WTC11 (cell line): ENCODE measurements around the gene IGFBP5. TPM values are rescaled to one million over a fixed set of nuclear protein-coding genes. Genes with fewer than 3 reads are reported as not detected.
A peak's percentile ranks its signal among the peaks of the same experiment; 100 is the strongest.

Experiments used
- ATAC-seq: fragments of 200-7000 bp; cut with Tn5 transposase; 2 replicates; pipeline ENCODE4 v1.10.0; 2021; ENCODE audit warnings: mild to moderate bottlenecking, moderate library complexity
- CTCF ChIA-PET: fragments of 300-600 bp; sonication (Branson Sonifier 250); formaldehyde crosslinking; loops from one replicate; lab custom pipeline; 2021; ENCODE audit warnings: antibody characterized with exemption; lab: Charles Lee
- POLR2A ChIA-PET: fragments of 350-600 bp; sonication (Branson Sonifier 250); formaldehyde crosslinking; loops from one replicate; lab custom pipeline; 2021; ENCODE audit warnings: antibody characterized with exemption; lab: Charles Lee
- DNase-seq: peaks from one replicate; pipeline ENCODE4 v3.0.0; 2021; ENCODE audit warnings: low spot score
- H3K27ac Mint-ChIP-seq: 2 replicates; pipeline ENCODE4 v1.8.0; 2021; ENCODE audit warnings: mixed read lengths
- H3K27me3 Mint-ChIP-seq: 2 replicates; pipeline ENCODE4 v1.8.0; 2021; ENCODE audit warnings: low read depth, mild to moderate bottlenecking, moderate library complexity, mixed read lengths
- H3K36me3 Mint-ChIP-seq: 2 replicates; pipeline ENCODE4 v1.8.0; 2021; ENCODE audit warnings: mixed read lengths
- H3K4me1 Mint-ChIP-seq: 2 replicates; pipeline ENCODE4 v1.8.0; 2022; ENCODE audit warnings: mixed read lengths
- H3K4me3 Mint-ChIP-seq: 2 replicates; pipeline ENCODE4 v1.8.0; 2021; ENCODE audit warnings: mild to moderate bottlenecking, moderate library complexity, mixed read lengths
- H3K9me3 Mint-ChIP-seq: 2 replicates; pipeline ENCODE4 v1.8.0; 2021; ENCODE audit warnings: mixed read lengths
- CREB1 ChIP-seq: sonication (generic); formaldehyde crosslinking; IDR thresholded peaks from 2 replicates; pipeline ENCODE4 v1.8.0; 2023; ENCODE audit warnings: mild to moderate bottlenecking, missing genetic modification reagents
- FOXP1 ChIP-seq: sonication (generic); formaldehyde crosslinking; IDR thresholded peaks from 2 replicates; pipeline ENCODE4 v1.8.0; 2022; ENCODE audit warnings: missing genetic modification reagents, mild to moderate bottlenecking, moderate library complexity, borderline replicate concordance
- GRHL2 ChIP-seq: fragments of 250-450 bp; sonication (Bioruptor Pico); IDR thresholded peaks from 2 replicates; pipeline ENCODE4 v1.8.0; 2022; ENCODE audit warnings: mild to moderate bottlenecking, moderate library complexity; ENCODE audit not compliant: insufficient replicate concordance, severe bottlenecking
- JUN ChIP-seq: sonication (generic); formaldehyde crosslinking; IDR thresholded peaks from 2 replicates; pipeline ENCODE4 v1.8.0; 2023; ENCODE audit warnings: mild to moderate bottlenecking, missing genetic modification reagents
- MXD4 ChIP-seq: fragments of 250-450 bp; sonication (Bioruptor Pico); IDR thresholded peaks from 2 replicates; pipeline ENCODE4 v1.8.0; 2021; ENCODE audit warnings: mild to moderate bottlenecking, moderate library complexity, borderline replicate concordance
- NFYB ChIP-seq: sonication (generic); formaldehyde crosslinking; conservative IDR thresholded peaks from 2 replicates; pipeline ENCODE4 v1.8.0; 2022; ENCODE audit warnings: low read depth, missing genetic modification reagents
- NR1H2 ChIP-seq: sonication (generic); formaldehyde crosslinking; IDR thresholded peaks from 2 replicates; pipeline ENCODE4 v1.9.0; 2021; ENCODE audit warnings: mild to moderate bottlenecking, moderate library complexity, missing genetic modification reagents
- TCF7 ChIP-seq: sonication (generic); formaldehyde crosslinking; IDR thresholded peaks from 2 replicates; pipeline ENCODE4 v1.8.0; 2022; ENCODE audit warnings: mild to moderate bottlenecking, low read depth, missing genetic modification reagents, moderate library complexity
- TEAD1 ChIP-seq: sonication (generic); formaldehyde crosslinking; IDR thresholded peaks from 2 replicates; pipeline ENCODE4 v1.8.0; 2022; ENCODE audit warnings: mild to moderate bottlenecking, missing genetic modification reagents
- TEAD4 ChIP-seq: sonication (generic); formaldehyde crosslinking; IDR thresholded peaks from 2 replicates; pipeline ENCODE4 v1.8.0; 2022; ENCODE audit warnings: mild to moderate bottlenecking, missing genetic modification reagents
- total RNA-seq: library from RNA; stranded (reverse); gene quantifications from 3 replicates; pipeline ENCODE4 v1.2.3, GENCODE V29; 2021
- TF ChIP-seq, protein P1 (sequence below): fragments of 250-450 bp; sonication (Bioruptor Pico); IDR thresholded peaks from 2 replicates; pipeline ENCODE4 v1.8.0; 2021; ENCODE audit warnings: mild to moderate bottlenecking
- TF ChIP-seq, protein P2 (sequence below): sonication (generic); formaldehyde crosslinking; IDR thresholded peaks from 2 replicates; pipeline ENCODE4 v1.8.1; 2022; ENCODE audit warnings: mild to moderate bottlenecking, moderate library complexity, missing genetic modification reagents
- TF ChIP-seq, protein P3 (sequence below): fragments of 250-450 bp; sonication (Bioruptor Pico); IDR thresholded peaks from 2 replicates; pipeline ENCODE4 v1.9.0; 2021; ENCODE audit warnings: moderate library complexity, mild to moderate bottlenecking, inconsistent platforms, borderline replicate concordance
- TF ChIP-seq, protein P4 (sequence below): sonication (generic); formaldehyde crosslinking; IDR thresholded peaks from 2 replicates; pipeline ENCODE4 v1.8.1; 2022; ENCODE audit warnings: low read depth, mild to moderate bottlenecking, moderate library complexity, missing genetic modification reagents, borderline replicate concordance
- TF ChIP-seq, protein P5 (sequence below): sonication (generic); formaldehyde crosslinking; IDR thresholded peaks from 2 replicates; pipeline ENCODE4 v1.8.1; 2022; ENCODE audit warnings: missing genetic modification reagents, borderline replicate concordance
- TF ChIP-seq, protein P6 (sequence below): sonication (generic); formaldehyde crosslinking; IDR thresholded peaks from 2 replicates; pipeline ENCODE4 v1.8.1; 2023; ENCODE audit warnings: mild to moderate bottlenecking, missing genetic modification reagents, borderline replicate concordance

IGFBP5 gene
- total RNA-seq, 1 experiment from 2014 or later: 5.3 TPM

DNA sequence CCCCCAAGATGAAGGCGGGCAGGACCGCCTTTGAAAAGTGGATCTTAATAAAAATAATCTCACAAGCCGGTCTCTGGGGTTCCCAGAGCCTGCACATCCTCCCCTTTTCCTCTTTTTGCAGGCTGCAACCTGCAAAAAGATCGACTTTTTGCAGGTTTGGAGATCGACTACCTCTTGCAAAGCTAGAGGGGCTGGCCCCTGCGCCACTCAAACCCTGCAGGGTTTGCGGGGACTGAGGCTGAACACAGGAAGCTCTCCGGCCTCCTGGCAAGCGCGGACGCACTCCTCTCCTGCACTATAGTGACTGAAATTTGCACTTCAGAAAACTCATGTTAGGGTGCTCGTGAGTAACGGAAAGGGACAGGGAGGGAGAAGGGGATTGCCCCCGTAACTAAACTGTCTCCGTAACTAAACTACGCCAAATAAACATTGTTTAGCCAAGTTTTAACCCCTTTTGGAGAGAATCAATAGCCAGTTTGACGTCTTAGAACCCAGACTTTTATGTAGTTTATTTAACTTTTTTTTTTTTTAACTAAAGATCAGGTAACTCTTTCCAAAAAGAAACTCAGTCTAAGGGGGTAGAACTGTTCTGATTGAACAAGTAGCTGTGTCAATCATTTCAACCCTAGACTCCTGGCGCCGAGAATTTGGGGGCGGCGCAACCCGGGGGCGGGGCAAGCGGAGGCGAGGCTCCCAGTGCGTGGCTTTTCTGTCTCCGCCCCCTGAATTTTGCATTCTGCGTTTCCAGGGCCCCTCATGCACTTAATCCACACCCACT, 2.5 kb downstream of the IGFBP5 start:
- ATAC-seq: peak; percentile 6; the same call in 1 of the 2 replicates
- peak overlapping the region; percentile 34 for H3K27ac Mint-ChIP-seq
- ChIA-PET CTCF (interaction anchor here (0.6 to 2.3 kb wide), 10 partner anchors 10 to 958 kb away, joined by 3 to 23 read pairs (median 6); no protein-coding TSS in a partner anchor), POLR2A (no interaction called here)
- no peaks in the 10 kb centered on the region for H3K36me3 Mint-ChIP-seq
- H3K9me3 Mint-ChIP-seq: no peaks in the 10 kb centered on the region
- peaks cover 53% of the 10 kb centered on the region for H3K4me1 Mint-ChIP-seq
- peak; percentile 84 for DNase-seq
- H3K27me3 Mint-ChIP-seq: peaks cover 51% of the 10 kb centered on the region
- H3K4me3 Mint-ChIP-seq: peak overlapping the region; percentile 79
- TF ChIP-seq JUN (CRISPR knock-in tag): no peak
- TF ChIP-seq, protein P1, sequence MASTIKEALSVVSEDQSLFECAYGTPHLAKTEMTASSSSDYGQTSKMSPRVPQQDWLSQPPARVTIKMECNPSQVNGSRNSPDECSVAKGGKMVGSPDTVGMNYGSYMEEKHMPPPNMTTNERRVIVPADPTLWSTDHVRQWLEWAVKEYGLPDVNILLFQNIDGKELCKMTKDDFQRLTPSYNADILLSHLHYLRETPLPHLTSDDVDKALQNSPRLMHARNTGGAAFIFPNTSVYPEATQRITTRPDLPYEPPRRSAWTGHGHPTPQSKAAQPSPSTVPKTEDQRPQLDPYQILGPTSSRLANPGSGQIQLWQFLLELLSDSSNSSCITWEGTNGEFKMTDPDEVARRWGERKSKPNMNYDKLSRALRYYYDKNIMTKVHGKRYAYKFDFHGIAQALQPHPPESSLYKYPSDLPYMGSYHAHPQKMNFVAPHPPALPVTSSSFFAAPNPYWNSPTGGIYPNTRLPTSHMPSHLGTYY (CRISPR knock-in tag): no peak
- TF ChIP-seq TEAD4: no peak
- no peak for TF ChIP-seq FOXP1
- TF ChIP-seq, protein P2, sequence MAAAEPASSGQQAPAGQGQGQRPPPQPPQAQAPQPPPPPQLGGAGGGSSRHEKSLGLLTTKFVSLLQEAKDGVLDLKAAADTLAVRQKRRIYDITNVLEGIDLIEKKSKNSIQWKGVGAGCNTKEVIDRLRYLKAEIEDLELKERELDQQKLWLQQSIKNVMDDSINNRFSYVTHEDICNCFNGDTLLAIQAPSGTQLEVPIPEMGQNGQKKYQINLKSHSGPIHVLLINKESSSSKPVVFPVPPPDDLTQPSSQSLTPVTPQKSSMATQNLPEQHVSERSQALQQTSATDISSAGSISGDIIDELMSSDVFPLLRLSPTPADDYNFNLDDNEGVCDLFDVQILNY (CRISPR knock-in tag): 0 out of 2 replicates have a peak, but pooled peaks have one; percentile 27

DNA sequence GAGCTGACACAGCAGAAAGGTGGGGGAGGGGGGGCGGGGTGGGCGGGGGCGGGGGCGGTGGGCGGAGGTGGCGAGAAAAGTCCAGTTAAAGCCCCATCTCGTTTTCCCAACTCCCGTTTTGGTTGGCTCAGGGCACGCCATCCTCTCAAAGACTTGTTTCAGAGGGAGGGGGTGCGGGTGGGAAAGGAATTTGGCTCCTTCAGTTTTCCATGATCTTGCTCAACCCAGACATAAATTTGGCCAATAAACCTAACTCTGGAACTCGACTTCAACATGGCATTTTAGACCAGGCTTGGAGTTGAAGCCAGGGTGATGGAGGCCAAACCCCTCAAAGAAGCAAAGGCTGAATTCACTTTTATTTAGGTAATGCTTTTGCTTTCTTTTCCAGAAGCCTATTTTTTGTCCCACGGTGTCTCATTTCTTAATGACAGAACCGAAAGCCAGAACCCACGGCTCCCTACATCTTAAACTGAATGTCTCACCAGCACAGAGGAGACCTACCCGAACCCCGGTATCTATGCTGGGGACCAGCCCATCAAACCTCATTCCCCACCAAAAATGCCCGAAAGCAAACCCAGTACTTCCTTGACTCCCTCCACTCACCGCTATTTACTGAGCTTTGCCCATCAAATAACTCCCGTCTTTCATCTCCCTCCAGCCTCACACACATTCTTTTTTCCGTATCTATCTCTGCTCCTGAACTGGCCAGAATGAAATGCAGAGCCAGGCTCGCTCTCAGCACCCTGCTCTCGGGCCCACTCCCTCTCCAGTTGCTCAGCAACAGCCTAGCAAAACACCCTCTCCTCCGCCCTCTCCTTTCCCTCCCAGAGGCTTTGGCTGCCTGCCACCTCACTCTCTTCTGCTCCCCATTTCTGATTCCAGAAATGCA, 4.3 kb downstream of the IGFBP5 start:
- no peaks in the 10 kb centered on the region for H3K36me3 Mint-ChIP-seq
- H3K27ac Mint-ChIP-seq: no peak overlapping the region; the same call in 1 of the 2 replicates
- peak overlapping the region; percentile 61 for H3K4me3 Mint-ChIP-seq
- H3K9me3 Mint-ChIP-seq: no peaks in the 10 kb centered on the region
- peaks cover 45% of the 10 kb centered on the region for H3K27me3 Mint-ChIP-seq
- ATAC-seq: peak; percentile 6
- peaks cover 43% of the 10 kb centered on the region for H3K4me1 Mint-ChIP-seq
- CTCF ChIA-PET: interaction anchor here (0.6 to 0.7 kb wide), 4 partner anchors 164 to 1377 kb away, joined by 3 to 4 read pairs (median 3); no protein-coding TSS in a partner anchor
- peak; percentile 57 for DNase-seq
- POLR2A ChIA-PET: interaction anchor here (0.6 to 0.7 kb wide), 4 partner anchors 80 to 405 kb away, joined by 4 to 6 read pairs (median 4); no protein-coding TSS in a partner anchor
- no peak for TF ChIP-seq CREB1 (CRISPR knock-in tag)
- TF ChIP-seq TEAD1 (CRISPR knock-in tag): no peak
- TF ChIP-seq MXD4 (CRISPR knock-in tag): no peak
- no peak for TF ChIP-seq NFYB (CRISPR knock-in tag)
- TF ChIP-seq, protein P3, sequence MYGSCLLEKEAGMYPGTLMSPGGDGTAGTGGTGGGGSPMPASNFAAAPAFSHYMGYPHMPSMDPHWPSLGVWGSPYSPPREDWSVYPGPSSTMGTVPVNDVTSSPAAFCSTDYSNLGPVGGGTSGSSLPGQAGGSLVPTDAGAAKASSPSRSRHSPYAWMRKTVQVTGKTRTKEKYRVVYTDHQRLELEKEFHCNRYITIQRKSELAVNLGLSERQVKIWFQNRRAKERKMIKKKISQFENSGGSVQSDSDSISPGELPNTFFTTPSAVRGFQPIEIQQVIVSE (CRISPR knock-in tag): no peak
- TF ChIP-seq, protein P4, sequence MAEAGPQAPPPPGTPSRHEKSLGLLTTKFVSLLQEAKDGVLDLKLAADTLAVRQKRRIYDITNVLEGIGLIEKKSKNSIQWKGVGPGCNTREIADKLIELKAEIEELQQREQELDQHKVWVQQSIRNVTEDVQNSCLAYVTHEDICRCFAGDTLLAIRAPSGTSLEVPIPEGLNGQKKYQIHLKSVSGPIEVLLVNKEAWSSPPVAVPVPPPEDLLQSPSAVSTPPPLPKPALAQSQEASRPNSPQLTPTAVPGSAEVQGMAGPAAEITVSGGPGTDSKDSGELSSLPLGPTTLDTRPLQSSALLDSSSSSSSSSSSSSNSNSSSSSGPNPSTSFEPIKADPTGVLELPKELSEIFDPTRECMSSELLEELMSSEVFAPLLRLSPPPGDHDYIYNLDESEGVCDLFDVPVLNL (CRISPR knock-in tag): no peak
- TF ChIP-seq, protein P5, sequence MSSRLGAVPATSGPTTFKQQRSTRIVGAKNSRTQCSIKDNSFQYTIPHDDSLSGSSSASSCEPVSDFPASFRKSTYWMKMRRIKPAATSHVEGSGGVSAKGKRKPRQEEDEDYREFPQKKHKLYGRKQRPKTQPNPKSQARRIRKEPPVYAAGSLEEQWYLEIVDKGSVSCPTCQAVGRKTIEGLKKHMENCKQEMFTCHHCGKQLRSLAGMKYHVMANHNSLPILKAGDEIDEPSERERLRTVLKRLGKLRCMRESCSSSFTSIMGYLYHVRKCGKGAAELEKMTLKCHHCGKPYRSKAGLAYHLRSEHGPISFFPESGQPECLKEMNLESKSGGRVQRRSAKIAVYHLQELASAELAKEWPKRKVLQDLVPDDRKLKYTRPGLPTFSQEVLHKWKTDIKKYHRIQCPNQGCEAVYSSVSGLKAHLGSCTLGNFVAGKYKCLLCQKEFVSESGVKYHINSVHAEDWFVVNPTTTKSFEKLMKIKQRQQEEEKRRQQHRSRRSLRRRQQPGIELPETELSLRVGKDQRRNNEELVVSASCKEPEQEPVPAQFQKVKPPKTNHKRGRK (CRISPR knock-in tag): no peak
- no peak for TF ChIP-seq TCF7 (CRISPR knock-in tag)
- TF ChIP-seq GRHL2 (CRISPR knock-in tag): no peak
- TF ChIP-seq, protein P6, sequence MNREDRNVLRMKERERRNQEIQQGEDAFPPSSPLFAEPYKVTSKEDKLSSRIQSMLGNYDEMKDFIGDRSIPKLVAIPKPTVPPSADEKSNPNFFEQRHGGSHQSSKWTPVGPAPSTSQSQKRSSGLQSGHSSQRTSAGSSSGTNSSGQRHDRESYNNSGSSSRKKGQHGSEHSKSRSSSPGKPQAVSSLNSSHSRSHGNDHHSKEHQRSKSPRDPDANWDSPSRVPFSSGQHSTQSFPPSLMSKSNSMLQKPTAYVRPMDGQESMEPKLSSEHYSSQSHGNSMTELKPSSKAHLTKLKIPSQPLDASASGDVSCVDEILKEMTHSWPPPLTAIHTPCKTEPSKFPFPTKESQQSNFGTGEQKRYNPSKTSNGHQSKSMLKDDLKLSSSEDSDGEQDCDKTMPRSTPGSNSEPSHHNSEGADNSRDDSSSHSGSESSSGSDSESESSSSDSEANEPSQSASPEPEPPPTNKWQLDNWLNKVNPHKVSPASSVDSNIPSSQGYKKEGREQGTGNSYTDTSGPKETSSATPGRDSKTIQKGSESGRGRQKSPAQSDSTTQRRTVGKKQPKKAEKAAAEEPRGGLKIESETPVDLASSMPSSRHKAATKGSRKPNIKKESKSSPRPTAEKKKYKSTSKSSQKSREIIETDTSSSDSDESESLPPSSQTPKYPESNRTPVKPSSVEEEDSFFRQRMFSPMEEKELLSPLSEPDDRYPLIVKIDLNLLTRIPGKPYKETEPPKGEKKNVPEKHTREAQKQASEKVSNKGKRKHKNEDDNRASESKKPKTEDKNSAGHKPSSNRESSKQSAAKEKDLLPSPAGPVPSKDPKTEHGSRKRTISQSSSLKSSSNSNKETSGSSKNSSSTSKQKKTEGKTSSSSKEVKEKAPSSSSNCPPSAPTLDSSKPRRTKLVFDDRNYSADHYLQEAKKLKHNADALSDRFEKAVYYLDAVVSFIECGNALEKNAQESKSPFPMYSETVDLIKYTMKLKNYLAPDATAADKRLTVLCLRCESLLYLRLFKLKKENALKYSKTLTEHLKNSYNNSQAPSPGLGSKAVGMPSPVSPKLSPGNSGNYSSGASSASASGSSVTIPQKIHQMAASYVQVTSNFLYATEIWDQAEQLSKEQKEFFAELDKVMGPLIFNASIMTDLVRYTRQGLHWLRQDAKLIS: no peak
- no peak for TF ChIP-seq JUN (CRISPR knock-in tag)
- TF ChIP-seq NR1H2 (CRISPR knock-in tag): no peak
